K562 (cell line): ENCODE results near the gene UFSP2. TPM values are rescaled to one million over a fixed set of nuclear protein-coding genes. Genes with fewer than 3 reads are reported as not detected.

ENCODE experiments used
- ATAC-seq: fragments of 200-7000 bp; cut with Tn5 transposase; 3 replicates; pipeline ENCODE4 v1.9.1; 2020; ENCODE audit warnings: moderate library complexity
- BruUV-seq: library from RNA; stranded (reverse); fragments of 400-500 nt; replicated peaks from 2 replicates; lab custom pipeline; 2021; lab: Mats Ljungman, UMichigan
- CTCF ChIA-PET: fragments of 300-600 bp; formaldehyde crosslinking; extraction: SDS; loops from one replicate; lab custom pipeline; 2021; ENCODE audit warnings: low intra/inter-chr PET ratio; lab: Yijun Ruan, JAX
- POLR2A ChIA-PET: fragments of 300-600, 350-650 bp; sonication (Branson Sonifier 250); formaldehyde crosslinking; extraction: SDS; loops from one replicate; lab custom pipeline; 2021; ENCODE audit warnings: antibody characterized with exemption, inconsistent platforms; lab: Yijun Ruan, JAX
- DNase-seq, 4 experiments: peaks; one replicate each; pipeline versions ENCODE4 v3.0.0 to v3.0.0-alpha.2; 2011 to 2018; ENCODE audit warnings: low spot score in 3 of 4, mixed read lengths in 3 of 4; ENCODE audit errors: extremely low read depth in 1 of 4
- FAIRE-seq: peaks from 2 replicates; lab custom pipeline; 2011; peaks lifted over from hg19 to GRCh38; lab: Jason Lieb, UNC
- H2AFZ ChIP-seq: 2 replicates; pipeline ENCODE4 v1.6.0; 2011; ENCODE audit warnings: low read depth, low read length, control low read depth, inconsistent platforms
- H3K27ac ChIP-seq: fragments of 200-600 bp; 3 replicates; pipeline ENCODE4 v1.8.0; 2011; ENCODE audit warnings: low read depth, mild to moderate bottlenecking, control low read depth, inconsistent platforms, low read length, moderate library complexity, mixed read lengths; ENCODE audit errors: extremely low read depth
- H3K27me3 ChIP-seq, 2 experiments: fragments of 300-600 bp in 1 of 2; 2 replicates in 1 of 2; 3 replicates in 1 of 2; pipeline versions ENCODE4 v1.6.0 to v1.8.0; 2011; ENCODE audit warnings: inconsistent platforms in 2 of 2, low read length in 2 of 2, mild to moderate bottlenecking in 1 of 2, mixed read lengths in 1 of 2, moderate library complexity in 1 of 2; ENCODE audit not compliant: control insufficient read depth in 2 of 2, insufficient read depth in 2 of 2
- H3K36me3 ChIP-seq: fragments of 300-600 bp; 3 replicates; pipeline ENCODE4 v1.8.0; 2011; ENCODE audit warnings: mild to moderate bottlenecking, low read length, inconsistent platforms; ENCODE audit not compliant: control insufficient read depth, insufficient read depth
- H3K4me1 ChIP-seq, 2 experiments: fragments of 200-600 bp in 1 of 2; replicated peaks in 1 of 2; 2 replicates in 1 of 2; 3 replicates in 1 of 2; pipeline versions ENCODE4 v1.5.1 to v1.8.0; 2011; ENCODE audit warnings: inconsistent platforms in 2 of 2, low read length in 2 of 2, mild to moderate bottlenecking in 1 of 2, mixed read lengths in 1 of 2, moderate library complexity in 1 of 2; ENCODE audit not compliant: control insufficient read depth in 2 of 2, insufficient read depth in 2 of 2
- H3K4me2 ChIP-seq: 2 replicates; pipeline ENCODE4 v1.6.1; 2011; ENCODE audit warnings: low read length, control low read depth, inconsistent platforms, mixed read lengths; ENCODE audit not compliant: insufficient read depth
- H3K4me3 ChIP-seq: fragments of 200-600 bp; sonication (generic), shearing (Covaris generic); 2 replicates; pipeline ENCODE4 v1.5.1; 2016; ENCODE audit warnings: control low read depth, inconsistent platforms
- H3K79me2 ChIP-seq: fragments of 200-600 bp; 3 replicates; pipeline ENCODE4 v1.8.0; 2011; ENCODE audit warnings: low read length, inconsistent platforms; ENCODE audit not compliant: control insufficient read depth, insufficient read depth
- H3K9ac ChIP-seq, 2 experiments: 2 replicates each; pipeline versions ENCODE4 v1.6.0 to v1.6.1; 2011; ENCODE audit warnings: low read depth in 2 of 2, low read length in 2 of 2, control low read depth in 1 of 2, inconsistent platforms in 1 of 2, mild to moderate bottlenecking in 1 of 2, mixed read lengths in 1 of 2; ENCODE audit not compliant: insufficient read depth in 1 of 2
- H3K9me1 ChIP-seq: one replicate; pipeline ENCODE4 v1.6.0; 2011; ENCODE audit warnings: inconsistent platforms, mild to moderate bottlenecking, low read length, moderate library complexity; ENCODE audit not compliant: control insufficient read depth, insufficient read depth
- H3K9me3 ChIP-seq: replicated peaks from 2 replicates; pipeline ENCODE4 v1.5.1; 2011; ENCODE audit warnings: low read depth, low read length, inconsistent platforms; ENCODE audit not compliant: control insufficient read depth, insufficient read depth
- H4K20me1 ChIP-seq: replicated peaks from 2 replicates; pipeline ENCODE4 v1.6.1; 2011; ENCODE audit warnings: low read length, inconsistent platforms, mixed read lengths; ENCODE audit not compliant: control insufficient read depth, insufficient read depth
- ATF2 ChIP-seq: sonication (generic); formaldehyde crosslinking; IDR thresholded peaks from 2 replicates; pipeline ENCODE4 v1.8.1; 2022; ENCODE audit warnings: missing genetic modification reagents
- BACH1 ChIP-seq: fragments of 200-800 bp; sonication (Bioruptor generic); IDR thresholded peaks from 2 replicates; pipeline ENCODE4 v1.6.1; 2016; ENCODE audit warnings: missing genetic modification characterization, missing compliant biosample characterization
- CREBBP ChIP-seq: IDR thresholded peaks from one replicate; pipeline ENCODE4 v1.6.1; 2012; ENCODE audit warnings: low read depth, mild to moderate bottlenecking, control low read depth, inconsistent platforms, low read length
- CREM ChIP-seq: IDR thresholded peaks from 2 replicates; pipeline ENCODE4 v1.6.1; 2014; ENCODE audit warnings: antibody characterized with exemption, low read depth
- GTF3C2 ChIP-seq: IDR thresholded peaks from 3 replicates; pipeline ENCODE4 v1.6.1; 2011; ENCODE audit warnings: borderline replicate concordance, mild to moderate bottlenecking, moderate library complexity; ENCODE audit not compliant: insufficient read length; ENCODE audit errors: extremely low read depth
- HDAC1 ChIP-seq, 2 experiments: fragments of 450-650 bp; IDR thresholded peaks; 2 replicates each; pipeline ENCODE4 v1.6.1; 2016 to 2017; ENCODE audit warnings: inconsistent platforms in 1 of 2, mild to moderate bottlenecking in 1 of 2, moderate library complexity in 1 of 2
- HDAC2 ChIP-seq: fragments of 450-650 bp; IDR thresholded peaks from 2 replicates; pipeline ENCODE4 v1.6.1; 2016; ENCODE audit warnings: mild to moderate bottlenecking
- HNRNPUL1 ChIP-seq: fragments of 200-400 bp; formaldehyde crosslinking; IDR thresholded peaks from 2 replicates; pipeline ENCODE4 v1.6.1; 2017; ENCODE audit warnings: low read length
- NFRKB ChIP-seq: fragments of 450-650 bp; IDR thresholded peaks from 2 replicates; pipeline ENCODE4 v1.6.1; 2016; ENCODE audit warnings: low read depth
- POLR2AphosphoS5 ChIP-seq: IDR thresholded peaks from 2 replicates; pipeline ENCODE4 v1.6.1; 2011; ENCODE audit warnings: mild to moderate bottlenecking, low read depth, low read length, moderate library complexity; ENCODE audit not compliant: control insufficient read depth, insufficient read depth
- RBM39 ChIP-seq: fragments of 200-400 bp; formaldehyde crosslinking; optimal IDR thresholded peaks from 2 replicates; pipeline ENCODE3; 2018; ENCODE audit warnings: low read depth, low read length
- SMAD4 ChIP-seq: fragments of 250-450 bp; sonication (Bioruptor Pico); conservative IDR thresholded peaks from 2 replicates; pipeline ENCODE4 v1.8.0; 2021; ENCODE audit warnings: inconsistent platforms, mild to moderate bottlenecking, moderate library complexity
- SNIP1 ChIP-seq: fragments of 450-650 bp; IDR thresholded peaks from 2 replicates; pipeline ENCODE4 v1.7.1; 2017; ENCODE audit warnings: low read depth, mild to moderate bottlenecking
- TBL1XR1 ChIP-seq, 2 experiments: IDR thresholded peaks; 2 replicates each; pipeline ENCODE4 v1.6.1; 2012; ENCODE audit warnings: improper control_type of control experiment in 2 of 2, low read length in 2 of 2, mild to moderate bottlenecking in 1 of 2
- YBX1 ChIP-seq: fragments of 450-650 bp; IDR thresholded peaks from 2 replicates; pipeline ENCODE4 v1.7.1; 2016; ENCODE audit warnings: mild to moderate bottlenecking
- ZNF583 ChIP-seq: fragments of 250-450 bp; sonication (Bioruptor Pico); IDR thresholded peaks from 2 replicates; pipeline ENCODE4 v1.4.0; 2020
- WGBS: fragments of 100-300 bp; shearing (Covaris generic); methylation state at CpG from one replicate; pipeline ENCODE4 v1.1.6; 2016; ENCODE audit warnings: low coverage, mixed read lengths; ENCODE audit not compliant: insufficient coverage; ENCODE audit errors: missing lambda C conversion rate; 5-methylcytosine and 5-hydroxymethylcytosine counted together
- in situ Hi-C: fragments of 300-500 bp; cut with MboI; formaldehyde crosslinking; loops from 4 replicates; pipeline ENCODE4 v1.15.0; 2018; ENCODE audit warnings: inconsistent platforms, mixed read lengths
- intact Hi-C: fragments of 100-400 bp; cut with micrococcal nuclease; formaldehyde crosslinking; loops from 2 replicates; pipeline ENCODE4 v1.14.2; 2022
- polyA plus RNA-seq, 8 experiments: library from polyadenylated mRNA; depleted of rRNA in 4 of 8; stranded (reverse) in 5 of 8; unstranded in 3 of 8; fragments of >200 nt; fragmentation: Nextera tagmentation in 2 of 8; fragmentation: Illumina TruSeq in 1 of 8; extraction: Ambion mirVana in 2 of 8; extraction: Trizol in 1 of 8; gene quantifications; 2 replicates each; pipeline versions ENCODE4 v1.2.1 to v1.2.3, GENCODE V29; 2011 to 2014; ENCODE audit warnings: inconsistent platforms in 1 of 8, missing spikeins in 1 of 8
- total RNA-seq, 7 experiments: library from RNA; depleted of rRNA in 6 of 7; stranded (reverse); fragments of >200 nt in 6 of 7; fragmentation: Illumina TruSeq in 2 of 7; extraction: Trizol in 2 of 7; gene quantifications; 2 replicates each; pipeline versions ENCODE4 v1.2.1 to v1.2.3, GENCODE V29; 2011 to 2021; ENCODE audit warnings: low replicate concordance in 1 of 7

Gene UFSP2
- total and polyA plus RNA-seq, 9 of the 15 experiments (the other 6 are each of a cell fraction or from before 2014, with no cell fraction given): 20.1 to 55.8 (median 26.6) TPM

GRCh38 chr4:185404031-185404430 is 21.7 kb downstream of the UFSP2 start:
- Histone ChIP-seq H3K36me3 (peaks cover 67% of the 10 kb centered on the region; the same call in 2 of the 3 replicates), H3K27me3 (no peaks in the 10 kb centered on the region), H3K9me1 (no peaks in the 10 kb centered on the region), H3K4me2 (no peak overlapping the region), H3K79me2 (0 out of 3 replicates have a peak, but pooled peaks cover 6% of the 10 kb centered on the region), H3K4me1 (no peaks in the 10 kb centered on the region; a peak in 1 of 5 replicates), H3K27ac (no peak overlapping the region), H3K4me3 (no peak overlapping the region), H2AFZ (no peak overlapping the region), H3K9me3 (no peaks in the 10 kb centered on the region), H4K20me1 (no peaks in the 10 kb centered on the region), H3K9ac (no peak overlapping the region)
- ATAC-seq (no peak), DNase-seq (no peak), FAIRE-seq (no peak)
- no TSS peak for BruUV-seq
- TF ChIP-seq BACH1 (tag) (no peak), CREBBP (no peak), RBM39 (no peak), ATF2 (CRISPR knock-in tag) (no peak), NFRKB (no peak), SMAD4 (CRISPR knock-in tag) (no peak), GTF3C2 (no peak), CREM (no peak), HDAC2 (no peak), POLR2AphosphoS5 (no peak), HNRNPUL1 (no peak), SNIP1 (no peak), HDAC1 (IDR thresholded peaks at IDR 0.05) (no peak), ZNF583 (CRISPR knock-in tag) (no peak), YBX1 (no peak), TBL1XR1 (IDR thresholded peaks at IDR 0.05; ENCODE audit: low read length in 2 of 2) (no peak)
- intact Hi-C loops (no loop called here), in situ Hi-C loops (no loop called here)
- no CpG with 5 or more reads among the region's 4 CpGs for WGBS
- ChIA-PET POLR2A (interaction anchor here (0.6 to 3.5 kb wide), 3 partner anchors 8 to 220 kb away, joined by 3 to 15 read pairs (median 3); partner anchors contain the start of genes ANKRD37 and LRP2BP), CTCF (no interaction called here)
